H9 (cell line): ENCODE results near the gene MVP. TPM values are rescaled to one million over a fixed set of nuclear protein-coding genes. Genes with fewer than 3 reads are reported as not detected.

Experiments
- DNase-seq: peaks from one replicate; pipeline ENCODE4 v3.0.0-alpha.2; 2017
- H2AFZ ChIP-seq: one replicate; pipeline ENCODE4 v1.6.1; 2013; ENCODE audit warnings: mild to moderate bottlenecking, low read length, control low read depth, moderate library complexity
- H2AK5ac ChIP-seq: 2 replicates; pipeline ENCODE4 v1.6.1; 2013; ENCODE audit warnings: low read length, control low read depth, mixed read lengths; ENCODE audit not compliant: insufficient read length
- H2BK120ac ChIP-seq: one replicate; pipeline ENCODE4 v1.6.1; 2013; ENCODE audit warnings: low read depth, mild to moderate bottlenecking, low read length, control low read depth, inconsistent platforms; ENCODE audit not compliant: poor library complexity, severe bottlenecking
- H2BK12ac ChIP-seq: 2 replicates; pipeline ENCODE4 v1.6.1; 2013; ENCODE audit warnings: low read length, control low read depth, mixed read lengths, low read depth; ENCODE audit not compliant: insufficient read length
- H2BK15ac ChIP-seq: 2 replicates; pipeline ENCODE4 v1.6.1; 2013; ENCODE audit warnings: low read depth, low read length, control low read depth
- H2BK20ac ChIP-seq: one replicate; pipeline ENCODE4 v1.6.1; 2013; ENCODE audit warnings: low read depth, mild to moderate bottlenecking, low read length, control low read depth, inconsistent platforms; ENCODE audit not compliant: poor library complexity, severe bottlenecking
- H2BK5ac ChIP-seq: 2 replicates; pipeline ENCODE4 v1.6.1; 2013; ENCODE audit warnings: low read length, control low read depth, mixed read lengths; ENCODE audit not compliant: insufficient read length
- H3K14ac ChIP-seq: 2 replicates; pipeline ENCODE4 v1.6.1; 2013; ENCODE audit warnings: low read length, control low read depth; ENCODE audit not compliant: insufficient read depth
- H3K18ac ChIP-seq: 2 replicates; pipeline ENCODE4 v1.6.1; 2013; ENCODE audit warnings: low read depth, mild to moderate bottlenecking, mixed read lengths, low read length, control low read depth; ENCODE audit not compliant: insufficient read length
- H3K23ac ChIP-seq: 2 replicates; pipeline ENCODE4 v1.6.1; 2013; ENCODE audit warnings: low read length, control low read depth, mixed read lengths, low read depth; ENCODE audit not compliant: insufficient read length
- H3K23me2 ChIP-seq: 2 replicates; pipeline ENCODE4 v1.6.1; 2013; ENCODE audit warnings: low read depth, mild to moderate bottlenecking, mixed read lengths, low read length, control low read depth; ENCODE audit not compliant: insufficient read length, poor library complexity, severe bottlenecking
- H3K27ac ChIP-seq: 2 replicates; pipeline ENCODE4 v1.5.1; 2013; ENCODE audit warnings: low read length, control low read depth, mixed read lengths, low read depth; ENCODE audit not compliant: insufficient read length
- H3K27me3 ChIP-seq: 2 replicates; pipeline ENCODE4 v1.6.1; 2013; ENCODE audit warnings: low read length, control low read depth, inconsistent platforms; ENCODE audit not compliant: insufficient read depth
- H3K4ac ChIP-seq: 2 replicates; pipeline ENCODE4 v1.6.1; 2013; ENCODE audit warnings: low read depth, mild to moderate bottlenecking, control low read depth, inconsistent platforms, low read length, moderate library complexity
- H3K4me1 ChIP-seq: 2 replicates; pipeline ENCODE4 v1.6.1; 2013; ENCODE audit warnings: low read length, control low read depth, inconsistent platforms; ENCODE audit not compliant: insufficient read depth
- H3K4me2 ChIP-seq: 2 replicates; pipeline ENCODE4 v1.6.1; 2013; ENCODE audit warnings: low read length, control low read depth, mixed read lengths; ENCODE audit not compliant: insufficient read length, insufficient read depth
- H3K56ac ChIP-seq: 2 replicates; pipeline ENCODE4 v1.6.1; 2013; ENCODE audit warnings: low read depth, mild to moderate bottlenecking, mixed read lengths, low read length, control low read depth; ENCODE audit not compliant: insufficient read length
- H3K79me1 ChIP-seq: 2 replicates; pipeline ENCODE4 v1.6.1; 2013; ENCODE audit warnings: low read depth, mild to moderate bottlenecking, moderate library complexity, low read length, control low read depth, inconsistent platforms; ENCODE audit not compliant: insufficient read depth, poor library complexity, severe bottlenecking
- H3K79me2 ChIP-seq: 2 replicates; pipeline ENCODE4 v1.6.1; 2013; ENCODE audit warnings: low read length, control low read depth, inconsistent platforms; ENCODE audit not compliant: insufficient read depth
- H3K9ac ChIP-seq: 2 replicates; pipeline ENCODE4 v1.6.1; 2013; ENCODE audit warnings: low read length, control low read depth, mixed read lengths; ENCODE audit not compliant: insufficient read length; ENCODE audit errors: extremely low read depth
- H3K9me3 ChIP-seq: one replicate; pipeline ENCODE4 v1.6.1; 2013; ENCODE audit warnings: low read depth, low read length, inconsistent platforms; ENCODE audit not compliant: control insufficient read depth
- H3T11ph ChIP-seq: one replicate; pipeline ENCODE4 v1.6.1; 2013; ENCODE audit warnings: mild to moderate bottlenecking, low read length, control low read depth, inconsistent platforms
- H4K20me1 ChIP-seq: one replicate; pipeline ENCODE4 v1.6.1; 2013; ENCODE audit not compliant: control insufficient read depth, insufficient read length, insufficient read depth
- H4K5ac ChIP-seq: 2 replicates; pipeline ENCODE4 v1.6.1; 2013; ENCODE audit warnings: low read depth, mild to moderate bottlenecking, mixed read lengths, low read length, control low read depth; ENCODE audit not compliant: insufficient read length
- H4K8ac ChIP-seq: replicated peaks from 2 replicates; pipeline ENCODE4 v1.6.1; 2013; ENCODE audit warnings: low read length, control low read depth, mixed read lengths, low read depth; ENCODE audit not compliant: insufficient read length
- H4K91ac ChIP-seq: 2 replicates; pipeline ENCODE4 v1.6.1; 2013; ENCODE audit warnings: low read depth, mild to moderate bottlenecking, moderate library complexity, mixed read lengths, low read length, control low read depth; ENCODE audit not compliant: insufficient read length
- H3K27ac Mint-ChIP-seq, 3 experiments: 2 replicates in 2 of 3; 3 replicates in 1 of 3; pipeline ENCODE4 v1.8.0; 2020 to 2021; ENCODE audit warnings: mixed read lengths in 3 of 3, mild to moderate bottlenecking in 1 of 3, moderate library complexity in 1 of 3
- H3K27me3 Mint-ChIP-seq: 2 replicates; pipeline ENCODE4 v1.8.0; 2021; ENCODE audit warnings: low read depth, mild to moderate bottlenecking, moderate library complexity, mixed read lengths
- H3K36me3 Mint-ChIP-seq, 3 experiments: 2 replicates in 2 of 3; 3 replicates in 1 of 3; pipeline ENCODE4 v1.8.0; 2020 to 2021; ENCODE audit warnings: low read depth in 3 of 3, mixed read lengths in 3 of 3; ENCODE audit not compliant: insufficient read depth in 1 of 3
- H3K4me1 Mint-ChIP-seq, 2 experiments: 2 replicates each; pipeline ENCODE4 v1.8.0; 2020; ENCODE audit warnings: mixed read lengths in 2 of 2
- H3K4me3 Mint-ChIP-seq, 2 experiments: 2 replicates in 1 of 2; 3 replicates in 1 of 2; pipeline ENCODE4 v1.8.0; 2020 to 2021; ENCODE audit warnings: mild to moderate bottlenecking in 2 of 2, mixed read lengths in 2 of 2, moderate library complexity in 1 of 2
- H3K9me3 Mint-ChIP-seq, 2 experiments: 2 replicates in 1 of 2; 3 replicates in 1 of 2; pipeline ENCODE4 v1.8.0; 2020; ENCODE audit warnings: mild to moderate bottlenecking in 2 of 2, mixed read lengths in 2 of 2, moderate library complexity in 1 of 2
- CTCF ChIP-seq: fragments of 200-600 bp; sonication (generic); conservative IDR thresholded peaks from 3 replicates; pipeline ENCODE4 v1.8.0; 2021; ENCODE audit warnings: antibody characterized with exemption, mild to moderate bottlenecking
- WGBS: extraction: QIAGEN DNeasy Blood & Tissue Kit; methylation state at CpG from one replicate; pipeline ENCODE4 v1.1.7; 2013; ENCODE audit warnings: missing lambda C conversion rate, low lambda C conversion rate, mixed read lengths; ENCODE audit not compliant: insufficient read length; ENCODE audit errors: extremely low coverage; 5-methylcytosine and 5-hydroxymethylcytosine counted together
- total RNA-seq: library from RNA; stranded (reverse); gene quantifications from 2 replicates; pipeline ENCODE4 v1.2.1, GENCODE V29; 2021

Gene MVP
- total RNA-seq, 1 experiment from 2014 or later = 3.1 TPM

GRCh38 chr16:29811896-29812665 lies 8.2 kb upstream of the MVP start, which contains the start of gene PRRT2:
Gene PRRT2, plus strand, starts transcription at chr16:29812193. Its CDS starts 862 bp downstream, at chr16:29813055.
- Histone ChIP-seq H3K23me2 (peaks cover 51% of the 10 kb centered on the region), H3K9me3 (no peaks in the 10 kb centered on the region), H3K4ac (no peak within 1 kb of the TSS), H3K79me2 (peaks cover 2% of the 10 kb centered on the region; the same call in 1 of the 2 replicates), H4K91ac (no peak within 1 kb of the TSS), H2BK12ac (no peak within 1 kb of the TSS), H3K18ac (peak within 1 kb of the TSS; percentile 36), H3K79me1 (no peaks in the 10 kb centered on the region), H3K27me3 (no peaks in the 10 kb centered on the region), H4K8ac (no peak within 1 kb of the TSS), H4K5ac (no peak within 1 kb of the TSS), H2BK20ac (no peak within 1 kb of the TSS), H3K27ac (no peak within 1 kb of the TSS), H3K14ac (peak within 1 kb of the TSS; percentile 64), H2BK5ac (no peak within 1 kb of the TSS), H3K4me1 (peaks cover 6% of the 10 kb centered on the region; the same call in 1 of the 2 replicates), H4K20me1 (no peaks in the 10 kb centered on the region), H3K56ac (no peak within 1 kb of the TSS), H2AK5ac (no peak within 1 kb of the TSS), H3K9ac (peak within 1 kb of the TSS; percentile 47), H2BK15ac (no peak within 1 kb of the TSS), H2BK120ac (no peak within 1 kb of the TSS), H3K4me2 (peak within 1 kb of the TSS; percentile 78), H3T11ph (no peak within 1 kb of the TSS), H2AFZ (no peak within 1 kb of the TSS), H3K23ac (no peak within 1 kb of the TSS)
- peak; percentile 70 for DNase-seq
- Mint-ChIP-seq H3K4me3 (peak within 1 kb of the TSS; percentile 80 to 96), H3K27ac (peak within 1 kb of the TSS; percentile 96 to 99 (median 97)), H3K27me3 (no peaks in the 10 kb centered on the region; the same call in 1 of the 2 replicates), H3K9me3 (no peaks in the 10 kb centered on the region; a peak in 2 of 5 replicates), H3K4me1 (peaks cover 49 to 65% of the 10 kb centered on the region in 2 experiments), H3K36me3 (peaks cover 13 to 32% (median 15%) of the 10 kb centered on the region in 3 experiments)
- TF ChIP-seq CTCF = no peak
- no CpG with 5 or more reads among the region's 69 CpGs for WGBS
